Right atrium auricular region (tissue), 2 donors: ENCODE measurements around the gene BCAS1. TPM values are rescaled to one million over a fixed set of nuclear protein-coding genes. Genes with fewer than 3 reads are reported as not detected.

ENCODE experiments used
- DNase-seq: peaks from one replicate; pipeline ENCODE4 v3.0.0-alpha.2; 2019; ENCODE audit warnings: low spot score
- H3K27ac ChIP-seq, 2 donors: fragments of 200-600 bp; sonication (generic); 1 replicate in 1 of 2; 2 replicates in 1 of 2; pipeline ENCODE4 v1.5.1; 2016 to 2019
- H3K27me3 ChIP-seq, 2 donors: fragments of 200-600 bp; sonication (generic); one replicate each; pipeline versions ENCODE4 v1.5.1 to v1.6.0; 2017 to 2019
- H3K36me3 ChIP-seq: fragments of 200-600 bp; sonication (generic); one replicate; pipeline ENCODE4 v1.5.1; 2016
- H3K4me1 ChIP-seq, 2 donors: fragments of 200-600 bp; sonication (generic); one replicate each; pipeline versions ENCODE4 v1.5.1 to v1.6.0; 2017 to 2019
- H3K4me3 ChIP-seq, 2 donors: fragments of 200-600 bp; sonication (generic); 1 replicate in 1 of 2; 2 replicates in 1 of 2; pipeline ENCODE4 v1.5.1; 2017 to 2019; ENCODE audit warnings: mild to moderate bottlenecking in 1 of 2, moderate library complexity in 1 of 2
- H3K9me3 ChIP-seq, 2 donors: fragments of 200-600 bp; sonication (generic); one replicate each; pipeline ENCODE4 v1.5.1; 2019
- microRNA-seq, 2 donors: library from miRNA; unstranded; fragments of <30 nt; microRNA quantifications; one replicate each; pipeline ENCODE4, GENCODE V29; 2016 to 2017; ENCODE audit warnings: borderline number of aligned reads in 2 of 2, borderline replicate concordance in 1 of 2
- total RNA-seq, 2 donors: library from RNA; depleted of rRNA; stranded (reverse); fragments of >200 nt; gene quantifications; one replicate each; pipeline ENCODE4 v1.1.0, GENCODE V29; 2016
- TF ChIP-seq, protein P1 (sequence below), 2 donors: fragments of 200-600 bp; sonication (generic); IDR thresholded peaks; one replicate each; pipeline ENCODE4 v1.5.1; 2019; ENCODE audit warnings: antibody characterized with exemption in 2 of 2

Gene BCAS1
- total RNA-seq, 2 donors from 2014 or later, result not detected

- DNase-seq, result no peak
- H3K27me3 ChIP-seq, result no peaks in the 10 kb centered on the region
- H3K4me3 ChIP-seq, result no peak overlapping the region
- H3K27ac ChIP-seq, result no peak overlapping the region
- H3K36me3 ChIP-seq, result no peaks in the 10 kb centered on the region
- H3K9me3 ChIP-seq, result peaks cover 0 to 6% of the 10 kb centered on the region in 2 donors
- TF ChIP-seq, protein P1, sequence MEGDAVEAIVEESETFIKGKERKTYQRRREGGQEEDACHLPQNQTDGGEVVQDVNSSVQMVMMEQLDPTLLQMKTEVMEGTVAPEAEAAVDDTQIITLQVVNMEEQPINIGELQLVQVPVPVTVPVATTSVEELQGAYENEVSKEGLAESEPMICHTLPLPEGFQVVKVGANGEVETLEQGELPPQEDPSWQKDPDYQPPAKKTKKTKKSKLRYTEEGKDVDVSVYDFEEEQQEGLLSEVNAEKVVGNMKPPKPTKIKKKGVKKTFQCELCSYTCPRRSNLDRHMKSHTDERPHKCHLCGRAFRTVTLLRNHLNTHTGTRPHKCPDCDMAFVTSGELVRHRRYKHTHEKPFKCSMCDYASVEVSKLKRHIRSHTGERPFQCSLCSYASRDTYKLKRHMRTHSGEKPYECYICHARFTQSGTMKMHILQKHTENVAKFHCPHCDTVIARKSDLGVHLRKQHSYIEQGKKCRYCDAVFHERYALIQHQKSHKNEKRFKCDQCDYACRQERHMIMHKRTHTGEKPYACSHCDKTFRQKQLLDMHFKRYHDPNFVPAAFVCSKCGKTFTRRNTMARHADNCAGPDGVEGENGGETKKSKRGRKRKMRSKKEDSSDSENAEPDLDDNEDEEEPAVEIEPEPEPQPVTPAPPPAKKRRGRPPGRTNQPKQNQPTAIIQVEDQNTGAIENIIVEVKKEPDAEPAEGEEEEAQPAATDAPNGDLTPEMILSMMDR (IDR thresholded peaks at IDR 0.05), result no peak
- H3K4me1 ChIP-seq, result peaks cover 0 to 25% of the 10 kb centered on the region in 2 donors
Measured at GRCh38 chr20:53896041-53896440, 174.4 kb downstream of the BCAS1 start.

- TF ChIP-seq, protein P1 (IDR thresholded peaks at IDR 0.05), result no peak
- peaks cover 0 to 6% of the 10 kb centered on the region in 2 donors for H3K9me3 ChIP-seq
Measured at GRCh38 chr20:53895385-53895755, 175.0 kb downstream of the BCAS1 start.

DNA sequence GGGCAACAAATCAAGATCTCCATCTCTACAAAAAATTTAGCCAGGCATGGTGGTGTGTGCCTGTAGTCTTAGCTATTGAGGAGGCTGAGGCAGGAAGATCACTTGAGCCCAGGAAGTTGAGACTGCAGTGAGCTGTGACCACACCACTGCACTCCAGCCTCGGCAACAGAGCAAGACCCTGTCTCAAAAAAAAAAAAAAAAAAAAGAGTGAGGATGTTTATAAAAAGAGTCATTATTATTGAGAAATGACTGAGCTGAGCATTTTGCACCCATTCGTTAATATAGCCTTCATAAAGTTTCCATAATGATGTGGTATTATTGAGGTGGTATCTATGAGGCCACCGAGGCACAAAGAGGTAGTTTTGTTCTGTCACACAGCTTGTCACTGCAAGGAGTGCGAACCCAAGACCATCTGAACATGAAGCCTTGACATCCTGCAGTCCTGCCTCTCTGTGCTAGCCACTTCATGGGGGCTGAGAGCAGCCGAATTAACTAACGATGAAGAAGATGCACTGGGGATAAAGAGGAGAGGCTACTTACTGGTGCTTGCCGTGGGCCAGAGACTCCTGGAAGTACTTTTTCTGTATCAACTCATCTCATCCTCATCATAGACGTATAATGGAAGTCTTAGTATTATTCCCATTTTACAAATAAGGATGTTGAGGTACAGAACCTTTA, 175.5 kb downstream of the BCAS1 start:
- no peaks in the 10 kb centered on the region for H3K27me3 ChIP-seq
- H3K4me3 ChIP-seq, result no peak overlapping the region
- no peak for DNase-seq
- TF ChIP-seq, protein P1 (IDR thresholded peaks at IDR 0.05), result no peak
- H3K9me3 ChIP-seq, result peaks cover 0 to 6% of the 10 kb centered on the region in 2 donors
- H3K36me3 ChIP-seq, result no peaks in the 10 kb centered on the region
- H3K27ac ChIP-seq, result no peak overlapping the region
- peaks cover 0 to 15% of the 10 kb centered on the region in 2 donors for H3K4me1 ChIP-seq

More at GRCh38 chr20:53895385-53895755, 175.0 kb downstream of the BCAS1 start:
- Histone ChIP-seq H3K27me3 (no peaks in the 10 kb centered on the region), H3K4me1 (peaks cover 0 to 20% of the 10 kb centered on the region in 2 donors), H3K36me3 (no peaks in the 10 kb centered on the region), H3K4me3 (no peak overlapping the region), H3K27ac (no peak overlapping the region)
- no peak for DNase-seq

Small RNA genes lying within 50 kb of the gene (microRNA-seq; reads per million reads assigned to microRNA genes)
- gene MIR4756, result 0 reads per million in 2 donors

Other genes with a start within 250 kb of the BCAS1 start
- under 1 TPM in 1 of 2 donors, not detected in 1; 0.24 TPM for gene CYP24A1, start 103.4 kb upstream of the BCAS1 start, total RNA-seq
- gene PFDN4, start 137.5 kb upstream of the BCAS1 start, total RNA-seq, result 100 to 1,000 TPM in 1 of 2 donors, 10 to 100 TPM in 1; 48.2 to 101 TPM